ENCODE data around the gene WNK2. TPM values are rescaled to one million over a fixed set of nuclear protein-coding genes. Genes with fewer than 3 reads are reported as not detected.

The WNK2 gene
- total RNA-seq, 4 donors from 2014 or later: 18.6 to 89.9 (median 40.8) TPM

GRCh38 chr9:93238953-93239925 is 55.3 kb downstream of the WNK2 start:
- intact Hi-C loops (cut with DNase I): no loop called here
- WGBS: 91% methylated on average over 16 of the region's 19 CpGs
- TF ChIP-seq POLR2AphosphoS5 (IDR thresholded peaks at IDR 0.05): no peak
- no peak for TF ChIP-seq EP300 (IDR thresholded peaks at IDR 0.05)
- TF ChIP-seq POLR2A (IDR thresholded peaks at IDR 0.05; ENCODE audit: low read depth): no peak
- TF ChIP-seq CTCF (IDR thresholded peaks at IDR 0.05): no peak
- Histone ChIP-seq H3K9me3 (no peaks in the 10 kb centered on the region), H3K4me1 (peaks cover 8 to 25% (median 16%) of the 10 kb centered on the region in 4 donors), H3K27me3 (no peaks in the 10 kb centered on the region), H3K27ac (replicated peaks in 1 of 4) (no peak overlapping the region), H3K36me3 (peaks cover 3 to 45% (median 23%) of the 10 kb centered on the region in 4 donors), H3K4me3 (no peak overlapping the region)
- DNase-seq (ENCODE audit: extremely low spot score): no peak

- Histone ChIP-seq H3K9me3 (no peaks in the 10 kb centered on the region), H3K27me3 (no peaks in the 10 kb centered on the region), H3K27ac (replicated peaks in 1 of 4) (no peak overlapping the region), H3K4me3 (no peak overlapping the region), H3K36me3 (peaks cover 3 to 36% (median 20%) of the 10 kb centered on the region in 4 donors), H3K4me1 (peaks cover 5 to 27% (median 12%) of the 10 kb centered on the region in 4 donors)
- intact Hi-C loops (cut with DNase I): no loop called here
- DNase-seq (ENCODE audit: extremely low spot score): no peak
- 52% methylated on average over 9 of the region's 9 CpGs for WGBS
- TF ChIP-seq EP300 (IDR thresholded peaks at IDR 0.05) (no peak), POLR2A (IDR thresholded peaks at IDR 0.05; ENCODE audit: low read depth) (no peak), POLR2AphosphoS5 (IDR thresholded peaks at IDR 0.05) (no peak), CTCF (IDR thresholded peaks at IDR 0.05) (no peak)
Measured at GRCh38 chr9:93240891-93241334, 57.0 kb downstream of the WNK2 start.

- intact Hi-C loops (cut with DNase I): no loop called here
- Histone ChIP-seq H3K4me3 (no peak overlapping the region), H3K4me1 (peaks cover 5 to 35% (median 16%) of the 10 kb centered on the region in 4 donors), H3K36me3 (peaks cover 3 to 36% (median 20%) of the 10 kb centered on the region in 4 donors), H3K27me3 (no peaks in the 10 kb centered on the region), H3K27ac (replicated peaks in 1 of 4) (no peak overlapping the region), H3K9me3 (no peaks in the 10 kb centered on the region)
- WGBS: 85% methylated on average over 9 of the region's 9 CpGs
- DNase-seq (ENCODE audit: extremely low spot score): no peak
- TF ChIP-seq POLR2A (IDR thresholded peaks at IDR 0.05; ENCODE audit: low read depth): no peak
- no peak for TF ChIP-seq POLR2AphosphoS5 (IDR thresholded peaks at IDR 0.05)
- no peak for TF ChIP-seq CTCF (IDR thresholded peaks at IDR 0.05)
- TF ChIP-seq EP300 (IDR thresholded peaks at IDR 0.05): no peak
Measured at GRCh38 chr9:93243112-93243511, 59.2 kb downstream of the WNK2 start.

GRCh38 chr9:93244101-93244500 is 60.2 kb downstream of the WNK2 start:
- Histone ChIP-seq H3K36me3 (peaks cover 0 to 28% (median 15%) of the 10 kb centered on the region in 4 donors), H3K9me3 (no peaks in the 10 kb centered on the region), H3K4me3 (no peak overlapping the region), H3K4me1 (peaks cover 15 to 45% (median 22%) of the 10 kb centered on the region in 4 donors), H3K27ac (replicated peaks in 1 of 4) (no peak overlapping the region), H3K27me3 (no peaks in the 10 kb centered on the region)
- WGBS: 70% methylated on average over 5 of the region's 5 CpGs
- TF ChIP-seq CTCF (IDR thresholded peaks at IDR 0.05) (no peak), POLR2AphosphoS5 (IDR thresholded peaks at IDR 0.05) (no peak), POLR2A (IDR thresholded peaks at IDR 0.05; ENCODE audit: low read depth) (no peak), EP300 (IDR thresholded peaks at IDR 0.05) (no peak)
- no peak for DNase-seq (ENCODE audit: extremely low spot score)
- intact Hi-C loops (cut with DNase I): no loop called here

Data from esophagus muscularis mucosa (tissue), 4 donors.